CD4-positive, alpha-beta T cell treated with Interleukin-15 for 1 hour (primary cell): ENCODE data around the gene SBK1.
A peak's percentile ranks its signal among the peaks of the same experiment; 100 is the strongest.
"Not testable (repeated sequence)": the region's sequence is repeated elsewhere in the genome, so short reads cannot be mapped to it uniquely, and the experiment has no call there.

ENCODE experiments used
- DNase-seq: peaks from one replicate; pipeline ENCODE4 v3.0.0-alpha.2; 2020

The SBK1 gene

GRCh38 chr16:28338230-28338629 lies 45.9 kb downstream of the SBK1 start:
- DNase-seq, result not testable (repeated sequence)

GRCh38 chr16:28362600-28362999 lies 70.3 kb downstream of the SBK1 start:
- DNase-seq, result not testable (repeated sequence)

GRCh38 chr16:28363408-28363807 lies 71.1 kb downstream of the SBK1 start, which contains the start of gene NPIPB6:
NPIPB6 (minus strand) TSS chr16:28363508; CDS start chr16:28362822, 686 bp downstream.
- DNase-seq, result not testable (repeated sequence)

GRCh38 chr16:28364268-28365173 lies 72.2 kb downstream of the SBK1 start:
- DNase-seq, result peak; percentile 17

GRCh38 chr16:28367926-28368325 lies 75.6 kb downstream of the SBK1 start:
- DNase-seq, result not testable (repeated sequence)
